Spleen (tissue), 7 donors: ENCODE results near the gene LCOR.

Source experiments
- CTCF ChIP-seq, 11 experiments: fragments of 200-600 bp in 7 of 11; fragments of 450-650 bp in 4 of 11; sonication (generic) in 4 of 11; IDR thresholded peaks in 8 of 11; conservative IDR thresholded peaks in 3 of 11; 1 replicate in 7 of 11; 2 replicates in 4 of 11; pipeline versions ENCODE4 v1.4.0 to v1.8.0; 2016 to 2021; ENCODE audit warnings: antibody characterized with exemption in 11 of 11, inconsistent platforms in 4 of 11, mild to moderate bottlenecking in 1 of 11
- POLR2A ChIP-seq, 3 donors: fragments of 450-650 bp; IDR thresholded peaks; one replicate each; pipeline ENCODE4 v1.5.1; 2017; ENCODE audit warnings: antibody characterized with exemption in 3 of 3, mild to moderate bottlenecking in 1 of 3
- POLR2AphosphoS5 ChIP-seq, 3 donors: sonication (generic); formaldehyde crosslinking; IDR thresholded peaks; one replicate each; pipeline ENCODE4 v1.5.1; 2017; ENCODE audit warnings: antibody characterized with exemption in 3 of 3
- donor health status: DM: no; HTN: no; CAD: no; lungs with moderate emphysema.
- donor health status: DM: no; HTN: no; CAD: no.
- donor health status: DM: no; HTN: no; CAD: no.

GRCh38 chr10:96843823-96844222 lies 11.7 kb downstream of the LCOR start:
- no peak for TF ChIP-seq CTCF (IDR thresholded peaks at IDR 0.05 in 8 of 11, conservative IDR thresholded peaks at IDR 0.05 in 3 of 11)
- TF ChIP-seq POLR2AphosphoS5 (IDR thresholded peaks at IDR 0.05) = no peak
- no peak for TF ChIP-seq POLR2A (IDR thresholded peaks at IDR 0.05)
